Heart left ventricle (tissue), 13 donors: ENCODE data around the gene TMEM253.

ENCODE experiments used
- CTCF ChIP-seq, 12 donors: fragments of 200-600 bp; sonication (generic) in 4 of 12; IDR thresholded peaks; one replicate each; pipeline versions ENCODE4 v1.5.0 to v1.8.0; 2018 to 2022; ENCODE audit warnings: antibody characterized with exemption in 12 of 12, mild to moderate bottlenecking in 5 of 12
- POLR2A ChIP-seq, 2 donors: fragments of 450-650 bp; IDR thresholded peaks; one replicate each; pipeline ENCODE4 v1.6.1; 2017; ENCODE audit warnings: antibody characterized with exemption in 2 of 2, mild to moderate bottlenecking in 2 of 2, moderate library complexity in 2 of 2
- donor health status: ischemic (EF 13 %, LVEDD 7.1; RV severe dilation, severe dysfunction).
- donor health status: DM: no; HTN: yes; CAD: no.
- donor health status: DM: no; HTN: no; CAD: no.
- donor health status: ischemic (EF 25% LVEDD 6.9; RV normal size, moderate dysfunction).
- donor health status: ischemic (EF 25% LVEDD 5.7; RV mildly dilated, moderate dysfunction).
- donor health status: ischemic (EF 35%, LVEDD 5.7; RV mildly dilated, moderate dysfunction).
- donor health status: nonischemic (EF 11% LVEDD 7.7; RV severe dilation, severe dysfunction).
- donor health status: DM: yes; HTN: yes; CAD: no.
- donor health status: PGD.
- donor health status: ischemic (EF 29% LVEDD 5.4; RV normal size, mild dysfunction).
- donor health status: nonischemic (EF 23%, LVEDD 6.1; RV moderate dilation, normal function).

GRCh38 chr14:21077672-21078071, 23.2 kb upstream of the TMEM253 start:
- TF ChIP-seq CTCF (IDR thresholded peaks at IDR 0.05) (no peak), POLR2A (IDR thresholded peaks at IDR 0.05) (no peak)
